Glutamatergic neuron (in vitro differentiated cells): Measurements from ENCODE around the gene BCL10. TPM values are rescaled to one million over a fixed set of nuclear protein-coding genes. Genes with fewer than 3 reads are reported as not detected.

Experiments used
- DNase-seq: peaks from one replicate; pipeline ENCODE4 v3.0.0; 2022
- H3K27ac Mint-ChIP-seq: one replicate; pipeline ENCODE4 v1.8.0; 2020; ENCODE audit warnings: mild to moderate bottlenecking, mixed read lengths, inconsistent platforms; ENCODE audit not compliant: unreplicated experiment
- H3K27me3 Mint-ChIP-seq: one replicate; pipeline ENCODE4 v1.8.0; 2020; ENCODE audit warnings: mild to moderate bottlenecking, moderate library complexity, mixed read lengths, inconsistent platforms; ENCODE audit not compliant: unreplicated experiment
- H3K36me3 Mint-ChIP-seq: one replicate; pipeline ENCODE4 v1.8.0; 2020; ENCODE audit warnings: mild to moderate bottlenecking, mixed read lengths, inconsistent platforms; ENCODE audit not compliant: unreplicated experiment
- H3K4me1 Mint-ChIP-seq: one replicate; pipeline ENCODE4 v1.8.0; 2020; ENCODE audit warnings: mild to moderate bottlenecking, low read depth, mixed read lengths, inconsistent platforms; ENCODE audit not compliant: unreplicated experiment
- H3K4me3 Mint-ChIP-seq: one replicate; pipeline ENCODE4 v1.8.0; 2020; ENCODE audit warnings: mild to moderate bottlenecking, mixed read lengths, inconsistent platforms; ENCODE audit not compliant: unreplicated experiment
- H3K9me3 Mint-ChIP-seq: one replicate; pipeline ENCODE4 v1.8.0; 2020; ENCODE audit warnings: mild to moderate bottlenecking, moderate library complexity, mixed read lengths, inconsistent platforms; ENCODE audit not compliant: unreplicated experiment
- CTCF ChIP-seq: fragments of 200-600 bp; sonication (generic); IDR thresholded peaks from one replicate; pipeline ENCODE4 v1.5.0; 2021; ENCODE audit not compliant: partially characterized antibody, unreplicated experiment
- total RNA-seq: library from RNA; stranded (reverse); fragmentation: NEBNext Ultra II Directional; extraction: Animal tissue kit (Norgen Biotek cat#: 25700); gene quantifications from one replicate; pipeline ENCODE4 v1.2.1, GENCODE V29; 2021; ENCODE audit not compliant: unreplicated experiment

BCL10 gene
- total RNA-seq, 1 donor from 2014 or later, result 21.9 TPM

GRCh38 chr1:85303440-85304162 lies 27.2 kb upstream of the BCL10 start:
- H3K4me3 Mint-ChIP-seq, result no peak overlapping the region
- H3K27ac Mint-ChIP-seq, result no peak overlapping the region
- DNase-seq, result no peak
- TF ChIP-seq CTCF, result no peak
- no peaks in the 10 kb centered on the region for H3K27me3 Mint-ChIP-seq
- H3K4me1 Mint-ChIP-seq, result no peaks in the 10 kb centered on the region
- H3K36me3 Mint-ChIP-seq, result no peaks in the 10 kb centered on the region
- H3K9me3 Mint-ChIP-seq, result no peaks in the 10 kb centered on the region

GRCh38 chr1:85300140-85300539 lies 23.7 kb upstream of the BCL10 start:
- no peaks in the 10 kb centered on the region for H3K9me3 Mint-ChIP-seq
- no peak overlapping the region for H3K27ac Mint-ChIP-seq

GRCh38 chr1:85297855-85298629 lies 21.6 kb upstream of the BCL10 start:
- Mint-ChIP-seq H3K36me3 (no peaks in the 10 kb centered on the region), H3K9me3 (no peaks in the 10 kb centered on the region), H3K4me1 (peaks cover 3% of the 10 kb centered on the region), H3K4me3 (no peak overlapping the region), H3K27ac (no peak overlapping the region), H3K27me3 (no peaks in the 10 kb centered on the region)
- no peak for DNase-seq
- no peak for TF ChIP-seq CTCF

More at GRCh38 chr1:85300140-85300539, 23.7 kb upstream of the BCL10 start:
- no peak for TF ChIP-seq CTCF
- H3K36me3 Mint-ChIP-seq, result no peaks in the 10 kb centered on the region
- peaks cover 3% of the 10 kb centered on the region for H3K4me1 Mint-ChIP-seq
- DNase-seq, result no peak
- H3K27me3 Mint-ChIP-seq, result no peaks in the 10 kb centered on the region
- no peak overlapping the region for H3K4me3 Mint-ChIP-seq

GRCh38 chr1:85297538-85297854 lies 21.1 kb upstream of the BCL10 start:
- no peak for TF ChIP-seq CTCF
- Mint-ChIP-seq H3K9me3 (no peaks in the 10 kb centered on the region), H3K4me3 (no peak overlapping the region), H3K4me1 (peaks cover 3% of the 10 kb centered on the region), H3K36me3 (no peaks in the 10 kb centered on the region), H3K27ac (no peak overlapping the region), H3K27me3 (no peaks in the 10 kb centered on the region)
- DNase-seq, result no peak

- no peak for TF ChIP-seq CTCF
- no peak for DNase-seq
- Mint-ChIP-seq H3K4me1 (peaks cover 3% of the 10 kb centered on the region), H3K27me3 (no peaks in the 10 kb centered on the region), H3K36me3 (no peaks in the 10 kb centered on the region), H3K27ac (no peak overlapping the region), H3K9me3 (no peaks in the 10 kb centered on the region), H3K4me3 (no peak overlapping the region)
These were observed 20.5 kb upstream of the BCL10 start for GRCh38 chr1:85296980-85297379.
